ENCODE data around the gene DCN.

- TF ChIP-seq EZH2 (IDR thresholded peaks at IDR 0.05; ENCODE audit: borderline replicate concordance, low read depth, low read length, severe bottlenecking) (no peak), CTCF (IDR thresholded peaks at IDR 0.05; ENCODE audit: borderline replicate concordance, extremely low read depth, low read length, poor library complexity, severe bottlenecking) (no peak)
These were observed 48.7 kb downstream of the DCN start for GRCh38 chr12:91133871-91134270.
